GM19351 (cell line): ENCODE results near the gene SAMD10.
"Not testable (repeated sequence)": the region's sequence is repeated elsewhere in the genome, so short reads cannot be mapped to it uniquely, and the experiment has no call there.

Experiments used
- ATAC-seq: cut with Tn5 transposase; IDR thresholded peaks from one replicate; pipeline ENCODE4 v1.9.1; 2021; ENCODE audit warnings: mild to moderate bottlenecking, moderate library complexity; ENCODE audit not compliant: unreplicated experiment

The SAMD10 gene

GRCh38 chr20:64003960-64004725 lies 24.7 kb upstream of the SAMD10 start:
- no peak for ATAC-seq

- ATAC-seq: no peak
Measured at GRCh38 chr20:64001607-64002011, 22.2 kb upstream of the SAMD10 start.

DNA sequence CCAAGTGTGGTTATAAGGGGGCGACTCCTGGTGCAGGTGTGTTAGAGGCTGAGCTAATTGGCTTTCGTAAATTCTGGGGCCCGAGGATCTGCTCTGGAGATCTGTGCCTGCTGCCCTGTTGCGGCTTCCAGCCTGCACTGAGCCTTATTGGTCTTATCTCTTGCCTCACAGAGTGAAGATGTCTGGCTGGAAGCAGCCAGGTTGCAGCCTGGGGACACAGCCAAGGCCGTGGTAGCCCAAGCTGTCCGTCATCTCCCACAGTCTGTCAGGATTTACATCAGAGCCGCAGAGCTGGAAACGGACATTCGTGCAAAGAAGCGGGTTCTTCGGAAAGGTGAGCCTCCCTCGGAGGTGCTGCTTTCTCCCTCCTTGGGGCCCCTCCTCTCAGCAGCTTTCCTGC lies 21.5 kb upstream of the SAMD10 start:
- no peak for ATAC-seq

DNA sequence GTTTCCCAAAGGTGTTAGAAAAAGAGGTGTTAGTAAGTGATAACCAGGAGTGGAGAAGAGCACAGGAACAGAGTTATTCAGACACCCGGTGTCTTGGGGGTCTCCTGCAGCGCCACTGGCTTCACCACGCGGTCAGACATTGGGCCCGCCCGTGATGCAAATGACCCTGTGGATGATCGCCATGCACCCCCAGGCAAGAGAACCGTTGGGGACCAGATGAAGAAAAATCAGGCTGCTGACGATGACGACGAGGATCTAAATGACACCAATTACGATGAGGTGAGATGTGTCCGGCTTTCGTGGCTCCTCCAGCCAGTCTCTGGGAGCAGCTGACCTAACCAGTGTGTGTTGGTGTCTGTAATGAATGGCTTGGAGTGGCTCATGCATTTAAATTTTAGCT lies 3.5 kb upstream of the SAMD10 start:
- ATAC-seq: no peak

- peak; percentile 54 for ATAC-seq
Measured at GRCh38 chr20:63980806-63981728, 1.6 kb upstream of the SAMD10 start, which contains the start of gene PRPF6. TSS of gene PRPF6 (plus strand) at chr20:63981132. CDS start at chr20:63981246, 114 bp downstream.

DNA sequence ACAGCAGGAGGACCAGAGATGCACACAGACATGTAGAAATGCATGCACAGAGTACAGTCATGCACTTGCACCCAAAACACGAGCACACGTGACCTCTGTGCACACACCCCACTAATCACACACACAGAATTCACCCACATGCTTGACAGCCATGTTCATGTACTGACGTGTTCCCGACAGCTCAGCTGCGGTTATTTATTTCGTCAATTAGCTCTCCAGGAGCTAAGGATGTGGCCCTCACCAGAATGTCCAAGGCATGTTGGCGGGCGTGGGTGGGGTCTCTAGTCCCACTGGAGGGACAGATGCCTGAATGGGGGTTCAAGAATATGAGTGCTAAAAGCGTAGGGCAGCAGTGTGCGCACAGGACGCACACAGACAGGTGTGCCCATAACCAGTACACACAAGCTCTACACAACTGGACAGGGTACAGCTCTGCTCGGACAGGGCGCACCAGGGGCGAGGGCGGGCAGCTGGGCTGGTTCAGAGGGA lies 919 bp upstream of the SAMD10 start:
- ATAC-seq: peak; percentile 5

DNA sequence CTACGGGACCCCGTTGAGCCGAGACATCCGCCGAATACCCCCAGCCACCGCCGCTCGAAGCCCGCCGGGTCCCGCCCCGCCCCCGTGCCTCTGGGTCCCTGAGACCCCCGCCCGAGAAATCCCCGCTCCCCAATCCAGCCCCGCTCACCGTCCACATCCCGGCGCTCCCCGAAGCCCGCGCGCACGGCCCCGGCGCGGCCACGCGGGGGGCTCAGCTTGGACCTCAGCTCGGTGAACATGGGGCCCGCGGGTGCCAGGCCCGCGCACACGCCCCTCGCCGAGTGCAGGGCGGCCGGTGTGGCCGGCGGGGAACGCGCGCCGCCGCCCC lies 249 bp downstream of the SAMD10 start:
- ATAC-seq: no peak

DNA sequence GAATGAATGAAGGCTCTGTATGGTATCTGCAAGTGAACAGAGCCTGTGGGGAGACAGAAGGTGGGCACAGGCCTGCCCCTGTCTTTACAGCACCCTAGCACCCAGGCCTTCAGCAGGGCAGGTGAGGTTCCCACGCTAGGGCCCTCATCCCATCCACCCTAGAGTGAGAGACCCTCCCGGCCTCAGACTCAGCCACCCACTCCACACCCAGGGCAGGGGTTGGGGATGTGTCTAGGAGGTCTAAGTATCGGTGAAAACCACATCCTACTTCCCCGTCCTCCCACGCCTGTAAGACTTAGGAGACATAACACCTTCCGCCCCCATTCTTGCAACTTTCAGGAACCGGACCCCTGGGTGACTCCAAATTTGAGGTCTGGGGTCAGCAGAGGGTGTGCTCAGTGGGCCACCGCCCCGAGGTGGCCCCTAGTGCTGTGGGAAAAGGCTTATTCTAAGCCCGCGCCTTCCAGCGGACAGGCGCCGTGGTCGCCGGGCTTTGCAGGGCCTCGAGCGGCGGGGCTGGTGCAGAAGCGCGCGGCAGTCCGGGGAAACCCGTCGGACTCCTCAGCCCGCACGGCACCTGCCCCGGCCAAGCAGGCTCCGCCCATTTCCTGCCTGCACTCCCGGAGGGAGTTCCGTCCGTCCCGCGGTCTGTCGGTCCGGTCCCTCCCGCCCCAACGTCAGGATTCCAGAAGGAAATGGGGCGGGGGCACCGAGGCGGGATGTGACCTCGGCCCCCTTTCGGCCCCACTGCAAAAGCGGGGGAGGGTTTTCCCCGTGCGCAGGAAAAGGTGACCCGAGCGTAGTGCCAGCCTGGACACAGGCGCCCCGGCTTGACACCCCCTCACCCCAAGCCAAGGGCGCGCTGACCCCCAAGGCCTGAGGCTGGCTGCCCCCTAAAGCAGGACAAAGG lies 868 bp downstream of the SAMD10 start:
- peak; percentile 31 for ATAC-seq

GRCh38 chr20:63977739-63978276 lies 1.6 kb downstream of the SAMD10 start:
- ATAC-seq: no peak

- no peak for ATAC-seq
Measured at GRCh38 chr20:63976980-63977738, 2.3 kb downstream of the SAMD10 start.

GRCh38 chr20:63976511-63976910 lies 2.9 kb downstream of the SAMD10 start:
- not testable (repeated sequence) for ATAC-seq

GRCh38 chr20:63974402-63975200 lies 4.8 kb downstream of the SAMD10 start:
- ATAC-seq: no peak

- peak; percentile 36 for ATAC-seq
Measured at GRCh38 chr20:63973636-63974401, 5.6 kb downstream of the SAMD10 start.

GRCh38 chr20:63973160-63973479 lies 6.3 kb downstream of the SAMD10 start:
- ATAC-seq: no peak

DNA sequence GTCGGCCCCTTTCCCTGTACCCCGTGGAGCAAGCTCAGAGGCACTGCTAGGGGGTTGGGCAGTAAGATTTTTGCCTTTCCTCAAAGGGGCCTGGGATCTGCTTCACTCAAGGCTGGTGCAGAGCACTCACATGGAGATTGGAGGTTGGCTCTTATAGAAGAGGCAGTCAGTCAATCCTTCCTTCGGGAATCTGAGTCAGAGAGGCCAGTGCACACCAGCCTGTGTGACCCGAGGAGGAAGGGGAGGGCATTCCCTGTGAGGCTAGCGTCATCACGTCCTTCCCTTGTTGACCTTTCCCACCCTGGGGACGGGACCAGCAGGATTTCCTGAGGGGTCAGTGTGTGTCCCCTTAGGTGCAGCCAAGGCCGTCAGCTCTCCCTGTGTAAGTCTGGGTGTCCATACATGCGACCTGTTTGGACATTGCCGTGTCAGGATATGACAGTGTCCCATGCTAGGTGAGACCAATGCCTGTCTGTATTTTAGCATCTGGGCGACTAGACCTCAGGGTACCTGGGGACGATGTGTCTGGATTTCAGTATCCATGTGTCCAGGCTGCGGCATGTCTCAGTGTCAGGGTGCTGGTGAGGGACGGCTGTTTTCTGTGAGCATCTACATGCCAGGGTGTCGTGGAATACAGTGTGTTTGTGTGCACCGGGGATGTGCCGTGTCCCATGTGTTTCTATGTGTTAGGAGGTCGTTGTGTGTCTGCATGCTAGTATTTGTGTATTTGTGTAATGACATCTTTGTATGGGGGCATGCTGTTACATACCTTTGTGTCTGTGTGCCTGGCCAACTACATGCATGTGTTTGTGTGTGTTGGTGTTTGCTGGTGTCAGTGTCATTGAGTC lies 6.9 kb downstream of the SAMD10 start:
- ATAC-seq: no peak

GRCh38 chr20:63971960-63972311 lies 7.5 kb downstream of the SAMD10 start:
- ATAC-seq: not testable (repeated sequence)

GRCh38 chr20:63970714-63971431 lies 8.6 kb downstream of the SAMD10 start:
- no peak for ATAC-seq
